ENCODE results near the gene RPUSD1.

- TF ChIP-seq CTCF (IDR thresholded peaks at IDR 0.05) = no peak
- TF ChIP-seq POLR2A (IDR thresholded peaks at IDR 0.05) = no peak
Measured at GRCh38 chr16:754656-755055, 33.5 kb downstream of the RPUSD1 start.

Data from esophagus squamous epithelium (tissue), 4 donors.